WTC11 (cell line): ENCODE data around the gene IVL. TPM values are rescaled to one million over a fixed set of nuclear protein-coding genes. Genes with fewer than 3 reads are reported as not detected.

Experiments
- ATAC-seq: fragments of 200-7000 bp; cut with Tn5 transposase; 2 replicates; pipeline ENCODE4 v1.10.0; 2021; ENCODE audit warnings: mild to moderate bottlenecking, moderate library complexity
- CTCF ChIA-PET: fragments of 300-600 bp; sonication (Branson Sonifier 250); formaldehyde crosslinking; loops from one replicate; lab custom pipeline; 2021; ENCODE audit warnings: antibody characterized with exemption; lab: Charles Lee
- POLR2A ChIA-PET: fragments of 350-600 bp; sonication (Branson Sonifier 250); formaldehyde crosslinking; loops from one replicate; lab custom pipeline; 2021; ENCODE audit warnings: antibody characterized with exemption; lab: Charles Lee
- DNase-seq: peaks from one replicate; pipeline ENCODE4 v3.0.0; 2021; ENCODE audit warnings: low spot score
- H3K27ac Mint-ChIP-seq: 2 replicates; pipeline ENCODE4 v1.8.0; 2021; ENCODE audit warnings: mixed read lengths
- H3K27me3 Mint-ChIP-seq: 2 replicates; pipeline ENCODE4 v1.8.0; 2021; ENCODE audit warnings: low read depth, mild to moderate bottlenecking, moderate library complexity, mixed read lengths
- H3K36me3 Mint-ChIP-seq: 2 replicates; pipeline ENCODE4 v1.8.0; 2021; ENCODE audit warnings: mixed read lengths
- H3K4me1 Mint-ChIP-seq: 2 replicates; pipeline ENCODE4 v1.8.0; 2022; ENCODE audit warnings: mixed read lengths
- H3K4me3 Mint-ChIP-seq: 2 replicates; pipeline ENCODE4 v1.8.0; 2021; ENCODE audit warnings: mild to moderate bottlenecking, moderate library complexity, mixed read lengths
- H3K9me3 Mint-ChIP-seq: 2 replicates; pipeline ENCODE4 v1.8.0; 2021; ENCODE audit warnings: mixed read lengths
- ATF2 ChIP-seq: sonication (generic); formaldehyde crosslinking; IDR thresholded peaks from 2 replicates; pipeline ENCODE4 v1.8.1; 2022; ENCODE audit warnings: low read depth, missing genetic modification reagents, borderline replicate concordance
- ATF3 ChIP-seq: sonication (generic); formaldehyde crosslinking; conservative IDR thresholded peaks from 2 replicates; pipeline ENCODE4 v1.8.1; 2022; ENCODE audit warnings: mild to moderate bottlenecking, missing genetic modification reagents
- CREB1 ChIP-seq: sonication (generic); formaldehyde crosslinking; IDR thresholded peaks from 2 replicates; pipeline ENCODE4 v1.8.0; 2023; ENCODE audit warnings: mild to moderate bottlenecking, missing genetic modification reagents
- E2F1 ChIP-seq: sonication (generic); formaldehyde crosslinking; IDR thresholded peaks from 2 replicates; pipeline ENCODE4 v1.8.0; 2022; ENCODE audit warnings: mild to moderate bottlenecking, missing genetic modification reagents
- E2F4 ChIP-seq: sonication (generic); formaldehyde crosslinking; IDR thresholded peaks from 2 replicates; pipeline ENCODE4 v1.8.1; 2022; ENCODE audit warnings: low read depth, mild to moderate bottlenecking, moderate library complexity, missing genetic modification reagents, borderline replicate concordance
- ELF4 ChIP-seq: sonication (generic); formaldehyde crosslinking; IDR thresholded peaks from 2 replicates; pipeline ENCODE4 v1.8.1; 2022; ENCODE audit warnings: low read depth, mild to moderate bottlenecking, moderate library complexity, missing genetic modification reagents
- FOXP1 ChIP-seq: sonication (generic); formaldehyde crosslinking; IDR thresholded peaks from 2 replicates; pipeline ENCODE4 v1.8.0; 2022; ENCODE audit warnings: missing genetic modification reagents, mild to moderate bottlenecking, moderate library complexity, borderline replicate concordance
- HMGA2 ChIP-seq: fragments of 250-450 bp; sonication (Bioruptor Pico); IDR thresholded peaks from 2 replicates; pipeline ENCODE4 v1.4.0; 2021; ENCODE audit warnings: mild to moderate bottlenecking, moderate library complexity
- IRF2 ChIP-seq: sonication (generic); formaldehyde crosslinking; IDR thresholded peaks from 2 replicates; pipeline ENCODE4 v1.8.0; 2022; ENCODE audit warnings: low read depth, missing genetic modification reagents, borderline replicate concordance
- MAX ChIP-seq: sonication (generic); formaldehyde crosslinking; IDR thresholded peaks from 2 replicates; pipeline ENCODE4 v1.8.0; 2022; ENCODE audit warnings: mild to moderate bottlenecking, missing genetic modification reagents
- NFATC4 ChIP-seq: fragments of 250-450 bp; sonication (Bioruptor Pico); IDR thresholded peaks from 2 replicates; pipeline ENCODE4 v1.9.0; 2021; ENCODE audit warnings: mild to moderate bottlenecking
- NFYB ChIP-seq: sonication (generic); formaldehyde crosslinking; conservative IDR thresholded peaks from 2 replicates; pipeline ENCODE4 v1.8.0; 2022; ENCODE audit warnings: low read depth, missing genetic modification reagents
- PREB ChIP-seq: sonication (generic); formaldehyde crosslinking; IDR thresholded peaks from 2 replicates; pipeline ENCODE4 v1.8.1; 2022; ENCODE audit warnings: mild to moderate bottlenecking, missing genetic modification reagents, moderate library complexity, borderline replicate concordance
- RELA ChIP-seq: sonication (generic); formaldehyde crosslinking; IDR thresholded peaks from 2 replicates; pipeline ENCODE4 v1.8.1; 2022; ENCODE audit warnings: missing genetic modification reagents, mild to moderate bottlenecking, borderline replicate concordance
- RORB ChIP-seq: fragments of 250-450 bp; sonication (Bioruptor Pico); IDR thresholded peaks from 2 replicates; pipeline ENCODE4 v1.9.0; 2021; ENCODE audit warnings: mild to moderate bottlenecking
- SMAD3 ChIP-seq: sonication (generic); formaldehyde crosslinking; IDR thresholded peaks from 2 replicates; pipeline ENCODE4 v1.8.0; 2022; ENCODE audit warnings: missing genetic modification reagents, mild to moderate bottlenecking, borderline replicate concordance
- STAT6 ChIP-seq: sonication (generic); formaldehyde crosslinking; conservative IDR thresholded peaks from 2 replicates; pipeline ENCODE4 v1.8.1; 2023; ENCODE audit warnings: mild to moderate bottlenecking, low read depth, missing genetic modification reagents, moderate library complexity
- TEAD4 ChIP-seq: sonication (generic); formaldehyde crosslinking; IDR thresholded peaks from 2 replicates; pipeline ENCODE4 v1.8.0; 2022; ENCODE audit warnings: mild to moderate bottlenecking, missing genetic modification reagents
- ZMAT4 ChIP-seq: fragments of 250-450 bp; sonication (Bioruptor Pico); IDR thresholded peaks from 2 replicates; pipeline ENCODE4 v1.9.0; 2021; ENCODE audit warnings: mild to moderate bottlenecking
- ZNF317 ChIP-seq: sonication (generic); formaldehyde crosslinking; IDR thresholded peaks from 2 replicates; pipeline ENCODE4 v1.8.1; 2023; ENCODE audit warnings: low read depth, mild to moderate bottlenecking, moderate library complexity, missing genetic modification reagents, borderline replicate concordance
- ZNF396 ChIP-seq: fragments of 250-450 bp; sonication (Bioruptor Pico); IDR thresholded peaks from 2 replicates; pipeline ENCODE4 v1.8.0; 2021; ENCODE audit warnings: mild to moderate bottlenecking, moderate library complexity, borderline replicate concordance
- ZNF512 ChIP-seq: sonication (generic); formaldehyde crosslinking; IDR thresholded peaks from 2 replicates; pipeline ENCODE4 v1.8.1; 2022; ENCODE audit warnings: missing genetic modification reagents, borderline replicate concordance
- total RNA-seq: library from RNA; stranded (reverse); gene quantifications from 3 replicates; pipeline ENCODE4 v1.2.3, GENCODE V29; 2021

IVL gene
- total RNA-seq, 1 experiment from 2014 or later: not detected

- no peak for TF ChIP-seq E2F4 (CRISPR knock-in tag)
- no peak for TF ChIP-seq ZMAT4 (CRISPR knock-in tag)
- no peak for TF ChIP-seq MAX
- TF ChIP-seq NFATC4 (CRISPR knock-in tag): no peak
- no peak for TF ChIP-seq PREB (CRISPR knock-in tag)
- no peak for TF ChIP-seq NFYB (CRISPR knock-in tag)
- TF ChIP-seq ZNF512: no peak
- TF ChIP-seq ATF3: no peak
Measured at GRCh38 chr1:152904688-152905440, 3.5 kb upstream of the IVL start (continued).

- Mint-ChIP-seq H3K4me1 (no peaks in the 10 kb centered on the region), H3K9me3 (peaks cover 9% of the 10 kb centered on the region), H3K27ac (no peak overlapping the region), H3K27me3 (peaks cover 3% of the 10 kb centered on the region; the same call in 1 of the 2 replicates), H3K36me3 (peaks cover 4% of the 10 kb centered on the region; the same call in 1 of the 2 replicates), H3K4me3 (no peak overlapping the region)
- ChIA-PET CTCF (interaction anchor here (1.1 to 3.1 kb wide), 2 partner anchors 37 to 286 kb away, joined by 3 to 9 read pairs; no protein-coding TSS in a partner anchor), POLR2A (no interaction called here)
- ATAC-seq (no peak), DNase-seq (no peak)
- TF ChIP-seq ZNF396 (CRISPR knock-in tag) (no peak), CREB1 (CRISPR knock-in tag) (no peak), ZNF317 (no peak), STAT6 (CRISPR knock-in tag) (no peak), RORB (no peak), E2F1 (CRISPR knock-in tag) (no peak), TEAD4 (no peak), PREB (CRISPR knock-in tag) (no peak), RELA (CRISPR knock-in tag) (no peak), FOXP1 (CRISPR knock-in tag) (no peak), SMAD3 (no peak), ELF4 (no peak), HMGA2 (CRISPR knock-in tag) (no peak), ATF2 (CRISPR knock-in tag) (no peak), IRF2 (CRISPR knock-in tag) (no peak)
Measured at GRCh38 chr1:152906023-152906565, 2.3 kb upstream of the IVL start.
